IMR-90 (cell line): ENCODE data around the gene PTK7. TPM values are rescaled to one million over a fixed set of nuclear protein-coding genes. Genes with fewer than 3 reads are reported as not detected.
"Not testable (repeated sequence)": the region's sequence is repeated elsewhere in the genome, so short reads cannot be mapped to it uniquely, and the experiment has no call there.

Experiments
- ATAC-seq: fragments of 200-7000 bp; cut with Tn5 transposase; 2 replicates; pipeline ENCODE4 v1.9.1; 2020; ENCODE audit warnings: low read depth, mild to moderate bottlenecking, moderate library complexity
- BruUV-seq: library from RNA; stranded (reverse); fragments of 400-500 nt; replicated peaks from 2 replicates; lab custom pipeline; 2021; lab: Mats Ljungman, UMichigan
- CTCF ChIA-PET: fragments of 300-600 bp; formaldehyde crosslinking; extraction: SDS; loops from one replicate; lab custom pipeline; 2021; ENCODE audit warnings: antibody characterized with exemption; lab: Yijun Ruan, JAX
- POLR2A ChIA-PET: fragments of 300-600 bp; sonication (Branson Sonifier 250); formaldehyde crosslinking; loops from one replicate; lab custom pipeline; 2022; ENCODE audit warnings: antibody characterized with exemption; ENCODE audit not compliant: unreplicated experiment; lab: Charles Lee
- DNase-seq: peaks from one replicate; pipeline ENCODE4 v3.0.0; 2013
- H2AFZ ChIP-seq: replicated peaks from 2 replicates; pipeline ENCODE3; 2013; ENCODE audit warnings: low read length, mild to moderate bottlenecking; ENCODE audit not compliant: poor library complexity
- H2AK5ac ChIP-seq: 2 replicates; pipeline ENCODE4 v1.6.1; 2013; ENCODE audit warnings: low read depth, low read length, inconsistent platforms
- H2AK9ac ChIP-seq: replicated peaks from 2 replicates; pipeline ENCODE3; 2013; ENCODE audit warnings: mild to moderate bottlenecking, low read depth, low read length, moderate library complexity; ENCODE audit not compliant: poor library complexity
- H2BK120ac ChIP-seq: 2 replicates; pipeline ENCODE4 v1.6.1; 2013; ENCODE audit warnings: low read depth, low read length, inconsistent platforms
- H2BK15ac ChIP-seq: 3 replicates; pipeline ENCODE4 v1.6.1; 2013; ENCODE audit warnings: low read depth, low read length, inconsistent platforms
- H2BK20ac ChIP-seq: 2 replicates; pipeline ENCODE4 v1.6.1; 2013; ENCODE audit warnings: low read depth, mild to moderate bottlenecking, inconsistent platforms, low read length, moderate library complexity
- H2BK5ac ChIP-seq: 2 replicates; pipeline ENCODE4 v1.6.1; 2013; ENCODE audit warnings: mild to moderate bottlenecking, low read depth, low read length, inconsistent platforms; ENCODE audit not compliant: poor library complexity, severe bottlenecking
- H3K14ac ChIP-seq: replicated peaks from 2 replicates; pipeline ENCODE4 v1.6.1; 2013; ENCODE audit warnings: low read depth, low read length, inconsistent platforms
- H3K18ac ChIP-seq: 2 replicates; pipeline ENCODE4 v1.6.1; 2013; ENCODE audit warnings: low read depth, low read length, control low read depth
- H3K23ac ChIP-seq: 2 replicates; pipeline ENCODE4 v1.6.1; 2013; ENCODE audit warnings: low read depth, low read length, inconsistent platforms
- H3K27ac ChIP-seq: 2 replicates; pipeline ENCODE4 v1.5.1; 2013; ENCODE audit warnings: mild to moderate bottlenecking, control low read depth, low read length; ENCODE audit not compliant: insufficient read depth
- H3K27me3 ChIP-seq: 2 replicates; pipeline ENCODE4 v1.6.1; 2013; ENCODE audit warnings: low read length; ENCODE audit not compliant: control insufficient read depth, insufficient read depth
- H3K36me3 ChIP-seq: 2 replicates; pipeline ENCODE4 v1.6.1; 2013; ENCODE audit warnings: low read length, mixed read lengths; ENCODE audit not compliant: control insufficient read depth, insufficient read depth
- H3K4ac ChIP-seq: 2 replicates; pipeline ENCODE4 v1.6.1; 2013; ENCODE audit warnings: low read depth, low read length, inconsistent platforms
- H3K4me1 ChIP-seq: 2 replicates; pipeline ENCODE4 v1.6.1; 2013; ENCODE audit warnings: low read length, mixed read lengths; ENCODE audit not compliant: control insufficient read depth, insufficient read depth
- H3K4me2 ChIP-seq: 2 replicates; pipeline ENCODE4 v1.6.1; 2013; ENCODE audit warnings: low read depth, mild to moderate bottlenecking, control low read depth, low read length, moderate library complexity
- H3K4me3 ChIP-seq: 2 replicates; pipeline ENCODE4 v1.5.1; 2013; ENCODE audit warnings: low read depth, mild to moderate bottlenecking, control low read depth, low read length, moderate library complexity; ENCODE audit not compliant: insufficient read depth
- H3K56ac ChIP-seq: 2 replicates; pipeline ENCODE4 v1.6.1; 2013; ENCODE audit warnings: low read length, inconsistent platforms; ENCODE audit not compliant: insufficient read depth; ENCODE audit errors: extremely low read depth
- H3K79me1 ChIP-seq, 2 experiments: 2 replicates each; pipeline ENCODE4 v1.6.1; 2013; ENCODE audit warnings: low read length in 2 of 2, inconsistent platforms in 1 of 2, low read depth in 1 of 2
- H3K9ac ChIP-seq: 2 replicates; pipeline ENCODE4 v1.6.1; 2013; ENCODE audit warnings: low read depth, low read length, control low read depth
- H3K9me1 ChIP-seq: 2 replicates; pipeline ENCODE4 v1.6.1; 2013; ENCODE audit warnings: low read length, inconsistent platforms; ENCODE audit not compliant: insufficient read depth
- H3K9me3 ChIP-seq: 2 replicates; pipeline ENCODE4 v1.6.1; 2013; ENCODE audit warnings: low read length; ENCODE audit not compliant: control insufficient read depth, insufficient read depth
- H4K20me1 ChIP-seq: 2 replicates; pipeline ENCODE4 v1.6.1; 2013; ENCODE audit warnings: low read length, inconsistent platforms; ENCODE audit not compliant: insufficient read depth
- H4K5ac ChIP-seq: 2 replicates; pipeline ENCODE4 v1.6.1; 2013; ENCODE audit warnings: mild to moderate bottlenecking, low read depth, low read length, control low read depth
- H4K8ac ChIP-seq, 2 experiments: 2 replicates each; pipeline ENCODE4 v1.6.1; 2013; ENCODE audit warnings: low read depth in 2 of 2, low read length in 2 of 2, control low read depth in 1 of 2, inconsistent platforms in 1 of 2
- H4K91ac ChIP-seq: 2 replicates; pipeline ENCODE4 v1.6.1; 2013; ENCODE audit warnings: low read depth, low read length, inconsistent platforms; ENCODE audit not compliant: insufficient read depth
- WGBS, 2 experiments: methylation state at CpG; one replicate each; pipeline versions ENCODE4 v1.1.5 to v1.1.7; 2013; ENCODE audit warnings: missing lambda C conversion rate in 2 of 2; ENCODE audit not compliant: insufficient read length in 1 of 2; ENCODE audit errors: extremely low coverage in 2 of 2; 5-methylcytosine and 5-hydroxymethylcytosine counted together
- dilution Hi-C: fragments of 300-500 bp; cut with HindIII; formaldehyde crosslinking; loops from one replicate; pipeline ENCODE4 v1.14.3; 2018; ENCODE audit warnings: low sequenced_read_pairs; ENCODE audit not compliant: unreplicated experiment
- in situ Hi-C: fragments of 300-500 bp; cut with MboI; formaldehyde crosslinking; loops from 3 replicates; pipeline ENCODE4 v1.14.3; 2019; ENCODE audit warnings: low sequenced_read_pairs, inconsistent platforms, mixed read lengths
- intact Hi-C: fragments of 100-400 bp; cut with micrococcal nuclease; formaldehyde crosslinking; loops from 2 replicates; pipeline ENCODE4 v1.10.0; 2022
- polyA plus RNA-seq, 3 experiments: library from polyadenylated mRNA; depleted of rRNA; stranded (reverse); fragments of >200 nt; gene quantifications; 2 replicates each; pipeline ENCODE4 v1.2.3, GENCODE V29; 2012; ENCODE audit warnings: low replicate concordance in 1 of 3
- total RNA-seq: library from RNA; depleted of rRNA; stranded (reverse); fragments of >200 nt; gene quantifications from 2 replicates; pipeline ENCODE4 v1.2.3, GENCODE V29; 2012

PTK7 gene
- total and polyA plus RNA-seq, 2 of the 4 experiments (the other 2 are of a cell fraction): 47.1 to 142 TPM

GRCh38 chr6:43041475-43041874 lies 34.6 kb upstream of the PTK7 start:
- H3K4me2 ChIP-seq, H3K9ac ChIP-seq, H3K18ac ChIP-seq, H3K23ac ChIP-seq, H3K56ac ChIP-seq, H3K4me3 ChIP-seq, H4K91ac ChIP-seq, H3K4ac ChIP-seq, H2BK120ac ChIP-seq, H2AK5ac ChIP-seq, H4K20me1 ChIP-seq, BruUV-seq, intact Hi-C loops, H3K4me1 ChIP-seq, DNase-seq, H2BK5ac ChIP-seq, H2BK15ac ChIP-seq, H3K9me1 ChIP-seq, H4K5ac ChIP-seq, ATAC-seq, H2BK20ac ChIP-seq, H3K27ac ChIP-seq, H3K27me3 ChIP-seq, H3K9me3 ChIP-seq, in situ Hi-C loops, H2AK9ac ChIP-seq, H2AFZ ChIP-seq, H3K14ac ChIP-seq, H4K8ac ChIP-seq, dilution Hi-C loops: not testable (repeated sequence)
- WGBS, 2 experiments: 70% methylated on average over 2 of the region's 8 CpGs; no CpG with 5 or more reads in 1 of the 2 experiments
- Histone ChIP-seq H3K36me3 (peaks cover 74% of the 10 kb centered on the region), H3K79me1 (peaks cover 3 to 12% of the 10 kb centered on the region in 2 experiments; a peak in 1 of 4 replicates)
- CTCF ChIA-PET: interaction anchor here (0.6 kb wide), 1 partner anchor 9 kb away, joined by 3 read pairs; no protein-coding TSS in a partner anchor
- POLR2A ChIA-PET: interaction anchor here (0.6 kb wide), 1 partner anchor 357 kb away, joined by 18 read pairs; no protein-coding TSS in a partner anchor
